Tibial nerve (tissue), 4 donors: ENCODE results near the gene ANGPTL2.

Experiments
- CTCF ChIP-seq, 5 experiments: fragments of 200-600 bp in 3 of 5; fragments of 450-650 bp in 2 of 5; sonication (generic) in 3 of 5; IDR thresholded peaks; one replicate each; pipeline ENCODE4 v1.5.1; 2016 to 2019; ENCODE audit warnings: antibody characterized with exemption in 5 of 5, mild to moderate bottlenecking in 3 of 5, moderate library complexity in 2 of 5
- EP300 ChIP-seq, 2 donors: sonication (generic); formaldehyde crosslinking; IDR thresholded peaks; one replicate each; pipeline ENCODE4 v1.6.1; 2017; ENCODE audit warnings: antibody characterized with exemption in 2 of 2, mild to moderate bottlenecking in 1 of 2
- POLR2A ChIP-seq, 2 donors: fragments of 450-650 bp; IDR thresholded peaks; one replicate each; pipeline ENCODE4 v1.6.1; 2017; ENCODE audit warnings: antibody characterized with exemption in 2 of 2, mild to moderate bottlenecking in 2 of 2, moderate library complexity in 2 of 2

DNA sequence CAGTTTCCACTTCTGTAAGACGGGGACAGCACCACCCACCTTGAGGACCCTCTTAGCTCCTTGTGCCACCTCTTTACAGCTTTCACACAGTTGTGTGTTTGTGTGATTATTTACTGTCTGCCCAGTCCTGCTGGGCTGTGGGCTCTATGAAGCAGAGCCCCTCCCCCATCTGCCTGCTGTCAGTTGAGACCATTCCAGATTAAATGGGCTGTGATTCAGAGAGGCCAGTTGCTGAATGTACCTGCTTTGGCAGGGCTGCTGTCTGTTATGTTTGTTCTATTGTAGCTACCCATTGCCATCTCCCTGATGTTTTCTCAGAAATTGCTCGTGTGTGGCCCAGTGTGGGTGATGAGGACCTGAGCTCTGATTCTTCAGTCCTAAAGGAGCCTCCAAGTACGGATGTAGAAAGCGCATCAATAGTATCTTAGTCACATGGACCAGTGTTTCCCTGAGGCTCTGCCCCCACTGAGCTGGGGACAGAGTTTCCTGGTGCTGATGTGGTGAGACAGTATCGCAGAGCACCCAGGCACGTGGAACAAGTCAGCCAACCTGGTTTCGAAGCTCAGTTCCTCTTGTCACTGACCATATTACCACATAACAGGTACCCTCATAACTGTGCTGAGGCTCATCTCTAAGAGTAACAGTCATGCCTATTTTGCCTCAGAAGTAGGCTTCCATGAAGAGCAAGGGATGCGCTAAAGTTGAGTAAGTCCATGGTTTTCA is 3.7 kb downstream of the ANGPTL2 start:
- no peak for TF ChIP-seq POLR2A (IDR thresholded peaks at IDR 0.05)
- TF ChIP-seq CTCF (IDR thresholded peaks at IDR 0.05): no peak
- TF ChIP-seq EP300 (IDR thresholded peaks at IDR 0.05): no peak
